Glutamatergic neuron (in vitro differentiated cells): ENCODE results near the gene HPSE2. TPM values are rescaled to one million over a fixed set of nuclear protein-coding genes. Genes with fewer than 3 reads are reported as not detected.

Source experiments
- DNase-seq: peaks from one replicate; pipeline ENCODE4 v3.0.0; 2022
- H3K27ac Mint-ChIP-seq: one replicate; pipeline ENCODE4 v1.8.0; 2020; ENCODE audit warnings: mild to moderate bottlenecking, mixed read lengths, inconsistent platforms; ENCODE audit not compliant: unreplicated experiment
- H3K27me3 Mint-ChIP-seq: one replicate; pipeline ENCODE4 v1.8.0; 2020; ENCODE audit warnings: mild to moderate bottlenecking, moderate library complexity, mixed read lengths, inconsistent platforms; ENCODE audit not compliant: unreplicated experiment
- H3K36me3 Mint-ChIP-seq: one replicate; pipeline ENCODE4 v1.8.0; 2020; ENCODE audit warnings: mild to moderate bottlenecking, mixed read lengths, inconsistent platforms; ENCODE audit not compliant: unreplicated experiment
- H3K4me1 Mint-ChIP-seq: one replicate; pipeline ENCODE4 v1.8.0; 2020; ENCODE audit warnings: mild to moderate bottlenecking, low read depth, mixed read lengths, inconsistent platforms; ENCODE audit not compliant: unreplicated experiment
- H3K4me3 Mint-ChIP-seq: one replicate; pipeline ENCODE4 v1.8.0; 2020; ENCODE audit warnings: mild to moderate bottlenecking, mixed read lengths, inconsistent platforms; ENCODE audit not compliant: unreplicated experiment
- H3K9me3 Mint-ChIP-seq: one replicate; pipeline ENCODE4 v1.8.0; 2020; ENCODE audit warnings: mild to moderate bottlenecking, moderate library complexity, mixed read lengths, inconsistent platforms; ENCODE audit not compliant: unreplicated experiment
- total RNA-seq: library from RNA; stranded (reverse); fragmentation: NEBNext Ultra II Directional; extraction: Animal tissue kit (Norgen Biotek cat#: 25700); gene quantifications from one replicate; pipeline ENCODE4 v1.2.1, GENCODE V29; 2021; ENCODE audit not compliant: unreplicated experiment
- TF ChIP-seq, protein P1 (sequence below): fragments of 200-600 bp; sonication (generic); IDR thresholded peaks from one replicate; pipeline ENCODE4 v1.5.0; 2021; ENCODE audit not compliant: partially characterized antibody, unreplicated experiment

Gene HPSE2
- total RNA-seq, 1 donor from 2014 or later: not detected

DNA sequence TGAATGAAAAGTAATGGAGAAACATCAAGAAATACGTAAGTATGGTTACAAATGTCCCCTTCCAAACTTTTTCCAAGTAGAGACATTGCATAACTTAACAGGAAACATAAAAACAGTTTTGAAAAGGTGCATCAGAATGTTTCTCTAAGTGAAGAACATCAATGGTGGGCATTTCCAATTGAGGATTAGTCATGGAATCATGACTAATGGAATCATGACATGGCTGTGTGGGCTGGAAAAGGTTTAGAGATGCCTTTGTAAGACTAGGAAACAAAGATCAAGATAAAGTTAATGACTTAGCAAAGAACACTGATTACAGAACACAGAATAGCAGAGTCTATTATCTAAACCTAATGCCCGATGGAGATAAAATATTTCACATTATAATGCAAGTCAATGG, 272.0 kb downstream of the HPSE2 start:
- no peak for DNase-seq
- no peak overlapping the region for H3K27ac Mint-ChIP-seq
- TF ChIP-seq, protein P1, sequence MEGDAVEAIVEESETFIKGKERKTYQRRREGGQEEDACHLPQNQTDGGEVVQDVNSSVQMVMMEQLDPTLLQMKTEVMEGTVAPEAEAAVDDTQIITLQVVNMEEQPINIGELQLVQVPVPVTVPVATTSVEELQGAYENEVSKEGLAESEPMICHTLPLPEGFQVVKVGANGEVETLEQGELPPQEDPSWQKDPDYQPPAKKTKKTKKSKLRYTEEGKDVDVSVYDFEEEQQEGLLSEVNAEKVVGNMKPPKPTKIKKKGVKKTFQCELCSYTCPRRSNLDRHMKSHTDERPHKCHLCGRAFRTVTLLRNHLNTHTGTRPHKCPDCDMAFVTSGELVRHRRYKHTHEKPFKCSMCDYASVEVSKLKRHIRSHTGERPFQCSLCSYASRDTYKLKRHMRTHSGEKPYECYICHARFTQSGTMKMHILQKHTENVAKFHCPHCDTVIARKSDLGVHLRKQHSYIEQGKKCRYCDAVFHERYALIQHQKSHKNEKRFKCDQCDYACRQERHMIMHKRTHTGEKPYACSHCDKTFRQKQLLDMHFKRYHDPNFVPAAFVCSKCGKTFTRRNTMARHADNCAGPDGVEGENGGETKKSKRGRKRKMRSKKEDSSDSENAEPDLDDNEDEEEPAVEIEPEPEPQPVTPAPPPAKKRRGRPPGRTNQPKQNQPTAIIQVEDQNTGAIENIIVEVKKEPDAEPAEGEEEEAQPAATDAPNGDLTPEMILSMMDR: no peak
- no peak overlapping the region for H3K4me3 Mint-ChIP-seq
- H3K4me1 Mint-ChIP-seq: peaks cover 4% of the 10 kb centered on the region
- no peaks in the 10 kb centered on the region for H3K36me3 Mint-ChIP-seq
- no peaks in the 10 kb centered on the region for H3K27me3 Mint-ChIP-seq
- H3K9me3 Mint-ChIP-seq: no peaks in the 10 kb centered on the region

DNA sequence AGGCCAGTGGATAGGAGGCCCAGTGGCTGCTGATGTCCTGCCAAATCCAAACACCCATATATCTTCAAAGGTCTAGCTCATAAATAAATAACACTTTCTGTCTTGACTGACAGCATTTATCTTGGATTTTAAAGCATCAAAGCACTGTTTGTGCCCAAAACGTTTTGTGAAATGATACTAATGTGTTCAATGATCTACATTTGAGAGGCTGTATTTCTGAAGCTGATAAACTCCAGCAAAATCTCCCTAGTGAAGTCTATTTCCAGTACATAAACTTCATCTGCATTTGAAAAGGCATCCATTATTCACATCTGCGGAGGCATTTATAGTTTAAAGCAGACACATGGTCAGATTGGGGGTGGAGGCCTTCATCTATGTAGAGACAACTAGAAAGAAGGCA, 276.3 kb downstream of the HPSE2 start:
- DNase-seq: no peak
- Mint-ChIP-seq H3K36me3 (no peaks in the 10 kb centered on the region), H3K4me1 (peaks cover 4% of the 10 kb centered on the region), H3K9me3 (no peaks in the 10 kb centered on the region), H3K27ac (no peak overlapping the region), H3K27me3 (peaks cover 1% of the 10 kb centered on the region), H3K4me3 (no peak overlapping the region)
- TF ChIP-seq, protein P1: no peak

DNA sequence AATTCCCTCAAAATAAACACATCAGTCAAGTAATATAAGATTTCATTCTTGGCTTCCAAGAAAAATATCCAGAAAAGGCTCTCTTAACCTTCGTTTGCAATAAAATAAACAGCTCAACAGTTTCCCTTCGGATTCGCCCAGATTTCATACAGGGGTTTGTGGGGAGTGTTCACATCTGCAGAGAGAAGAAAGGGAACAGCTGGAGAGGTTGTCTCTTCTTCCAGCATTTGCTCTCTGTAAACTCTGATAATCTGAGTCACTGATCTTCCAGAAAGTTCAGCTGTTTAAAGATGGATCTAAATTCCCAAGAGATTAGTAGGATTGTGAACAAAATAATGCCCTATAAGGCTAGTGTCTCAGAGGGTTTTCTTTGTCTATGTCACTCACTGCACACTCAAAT, 277.9 kb downstream of the HPSE2 start:
- Mint-ChIP-seq H3K27me3 (peaks cover 1% of the 10 kb centered on the region), H3K4me3 (no peak overlapping the region), H3K27ac (no peak overlapping the region), H3K36me3 (no peaks in the 10 kb centered on the region), H3K4me1 (peaks cover 4% of the 10 kb centered on the region), H3K9me3 (no peaks in the 10 kb centered on the region)
- no peak for DNase-seq
- TF ChIP-seq, protein P1: no peak

DNA sequence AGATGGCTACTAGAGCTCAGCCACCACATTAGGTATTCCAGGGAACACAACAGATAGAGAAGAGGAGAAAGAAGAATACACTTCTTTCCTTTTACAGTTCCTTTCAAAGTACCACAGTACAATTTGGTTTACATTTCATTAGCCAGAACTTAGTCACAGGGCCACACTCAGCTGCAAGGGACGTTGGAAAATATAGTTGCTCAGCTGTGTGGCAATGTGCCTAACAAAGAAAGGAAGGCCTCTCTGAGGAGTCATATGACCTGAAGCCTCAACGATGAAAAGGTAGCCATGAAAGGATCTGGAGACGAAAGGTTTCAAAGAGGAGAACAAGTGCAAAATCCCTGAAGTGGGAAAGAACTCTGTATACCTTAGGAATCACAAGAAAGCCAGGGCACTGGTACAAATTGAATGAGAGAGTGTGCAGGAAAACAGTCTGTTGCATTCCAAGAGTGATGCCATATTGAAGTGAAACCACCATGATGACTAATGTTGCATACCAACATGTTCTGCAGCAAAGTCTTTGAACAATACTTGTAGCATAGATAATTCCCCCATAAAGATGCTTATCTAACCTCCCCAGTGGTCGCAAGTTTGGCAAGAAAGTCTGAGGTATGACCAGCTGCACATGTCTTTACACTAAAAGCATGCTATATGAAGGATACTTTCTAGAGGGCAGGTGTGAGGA, 278.9 kb downstream of the HPSE2 start:
- Mint-ChIP-seq H3K27me3 (peaks cover 1% of the 10 kb centered on the region), H3K4me3 (no peak overlapping the region), H3K4me1 (peaks cover 4% of the 10 kb centered on the region), H3K9me3 (no peaks in the 10 kb centered on the region), H3K36me3 (no peaks in the 10 kb centered on the region), H3K27ac (no peak overlapping the region)
- TF ChIP-seq, protein P1: no peak
- no peak for DNase-seq

DNA sequence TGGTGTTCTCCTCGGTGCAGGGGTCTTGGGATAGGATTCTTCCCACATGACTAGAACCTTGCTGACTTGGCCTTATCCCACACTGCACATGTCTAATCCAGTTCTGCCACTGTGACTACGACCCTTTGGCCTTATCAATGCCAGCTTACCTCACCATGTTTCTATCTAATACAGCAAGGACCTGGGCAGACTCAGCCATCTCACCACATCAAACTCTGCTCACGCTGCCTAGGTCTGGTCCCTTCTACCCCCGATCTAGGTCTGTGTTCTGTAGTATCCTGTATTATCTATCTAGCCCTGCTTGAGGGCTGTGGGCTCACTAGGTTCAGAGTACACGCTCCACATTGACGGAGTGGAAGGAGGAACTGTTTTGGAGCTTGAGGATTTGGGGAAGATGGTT, 282.4 kb downstream of the HPSE2 start:
- H3K4me3 Mint-ChIP-seq: no peak overlapping the region
- no peaks in the 10 kb centered on the region for H3K4me1 Mint-ChIP-seq
- H3K36me3 Mint-ChIP-seq: no peaks in the 10 kb centered on the region
- DNase-seq: no peak
- H3K27me3 Mint-ChIP-seq: peaks cover 1% of the 10 kb centered on the region
- H3K27ac Mint-ChIP-seq: no peak overlapping the region
- H3K9me3 Mint-ChIP-seq: no peaks in the 10 kb centered on the region
- TF ChIP-seq, protein P1: no peak
